ACC112 (cell line): ENCODE data around the gene C1orf105.

Experiments
- H2AFZ ChIP-seq: fragments of 200-600 bp; sonication (generic); one replicate; pipeline ENCODE4 v1.6.0; 2017; ENCODE audit warnings: antibody characterized with exemption, low read length; ENCODE audit not compliant: unreplicated experiment
- H3K27ac ChIP-seq: fragments of 200-600 bp; sonication (generic); 2 replicates; pipeline ENCODE4 v1.5.1; 2014; ENCODE audit warnings: low read depth, mild to moderate bottlenecking, antibody characterized with exemption, low read length, moderate library complexity
- H3K27me3 ChIP-seq: fragments of 200-600 bp; sonication (generic); 2 replicates; pipeline ENCODE4 v1.6.1; 2014; ENCODE audit warnings: mild to moderate bottlenecking, antibody characterized with exemption, low read length, moderate library complexity, mixed read lengths; ENCODE audit not compliant: insufficient read depth
- H3K36me3 ChIP-seq: fragments of 200-600 bp; sonication (generic); 2 replicates; pipeline ENCODE4 v1.6.1; 2016; ENCODE audit warnings: mild to moderate bottlenecking, antibody characterized with exemption, low read length, moderate library complexity, mixed read lengths; ENCODE audit not compliant: insufficient read depth
- H3K4me1 ChIP-seq: fragments of 200-600 bp; sonication (generic); one replicate; pipeline ENCODE4 v1.6.1; 2016; ENCODE audit warnings: low read length, mixed read lengths; ENCODE audit not compliant: insufficient read depth, unreplicated experiment, control insufficient read depth
- H3K4me3 ChIP-seq: fragments of 200-600 bp; sonication (generic); 2 replicates; pipeline ENCODE4 v1.5.1; 2014; ENCODE audit warnings: mild to moderate bottlenecking, low read depth, low read length
- H3K79me2 ChIP-seq: fragments of 200-600 bp; sonication (generic); one replicate; pipeline ENCODE4 v1.6.0; 2016; ENCODE audit warnings: low read length; ENCODE audit not compliant: control insufficient read depth, unreplicated experiment, insufficient read depth

The C1orf105 gene

GRCh38 chr1:172500207-172500606 is 79.7 kb downstream of the C1orf105 start:
- no peaks in the 10 kb centered on the region for H3K4me1 ChIP-seq
- H3K79me2 ChIP-seq = no peaks in the 10 kb centered on the region
- H3K27me3 ChIP-seq = peaks cover 18% of the 10 kb centered on the region
- H2AFZ ChIP-seq = no peak overlapping the region
- no peak overlapping the region for H3K4me3 ChIP-seq
- no peak overlapping the region for H3K27ac ChIP-seq
- no peaks in the 10 kb centered on the region for H3K36me3 ChIP-seq

- no peak overlapping the region for H3K27ac ChIP-seq
- H3K4me3 ChIP-seq = no peak overlapping the region
- no peaks in the 10 kb centered on the region for H3K36me3 ChIP-seq
- no peaks in the 10 kb centered on the region for H3K79me2 ChIP-seq
- no peaks in the 10 kb centered on the region for H3K4me1 ChIP-seq
- no peak overlapping the region for H2AFZ ChIP-seq
- peaks cover 20% of the 10 kb centered on the region for H3K27me3 ChIP-seq
These were observed 87.3 kb downstream of the C1orf105 start for GRCh38 chr1:172507741-172508140.

GRCh38 chr1:172510479-172510878 is 90.0 kb downstream of the C1orf105 start:
- Histone ChIP-seq H3K27ac (no peak overlapping the region), H2AFZ (no peak overlapping the region), H3K27me3 (peaks cover 6% of the 10 kb centered on the region; the same call in 1 of the 2 replicates), H3K4me1 (no peaks in the 10 kb centered on the region), H3K79me2 (no peaks in the 10 kb centered on the region), H3K36me3 (no peaks in the 10 kb centered on the region), H3K4me3 (no peak overlapping the region)

- Histone ChIP-seq H3K27me3 (peaks cover 3% of the 10 kb centered on the region; the same call in 1 of the 2 replicates), H2AFZ (no peak overlapping the region), H3K4me3 (no peak overlapping the region), H3K4me1 (no peaks in the 10 kb centered on the region), H3K27ac (no peak overlapping the region), H3K79me2 (no peaks in the 10 kb centered on the region), H3K36me3 (no peaks in the 10 kb centered on the region)
These were observed 92.1 kb downstream of the C1orf105 start for GRCh38 chr1:172512591-172512990.

GRCh38 chr1:172513479-172513878 is 93.0 kb downstream of the C1orf105 start:
- Histone ChIP-seq H3K79me2 (no peaks in the 10 kb centered on the region), H3K4me3 (no peak overlapping the region), H3K27ac (no peak overlapping the region), H3K4me1 (no peaks in the 10 kb centered on the region), H2AFZ (no peak overlapping the region), H3K27me3 (peaks cover 3% of the 10 kb centered on the region; the same call in 1 of the 2 replicates), H3K36me3 (no peaks in the 10 kb centered on the region)

- Histone ChIP-seq H3K36me3 (no peaks in the 10 kb centered on the region), H3K27me3 (peaks cover 3% of the 10 kb centered on the region; the same call in 1 of the 2 replicates), H3K79me2 (no peaks in the 10 kb centered on the region), H3K27ac (no peak overlapping the region), H3K4me1 (no peaks in the 10 kb centered on the region), H3K4me3 (no peak overlapping the region), H2AFZ (no peak overlapping the region)
These were observed 93.6 kb downstream of the C1orf105 start for GRCh38 chr1:172514108-172514507.

- Histone ChIP-seq H3K27me3 (peaks cover 3% of the 10 kb centered on the region; the same call in 1 of the 2 replicates), H3K36me3 (no peaks in the 10 kb centered on the region), H3K4me3 (no peak overlapping the region), H3K79me2 (no peaks in the 10 kb centered on the region), H3K4me1 (no peaks in the 10 kb centered on the region), H2AFZ (no peak overlapping the region), H3K27ac (no peak overlapping the region)
These were observed 95.0 kb downstream of the C1orf105 start for GRCh38 chr1:172515436-172515835.

- Histone ChIP-seq H3K79me2 (no peaks in the 10 kb centered on the region), H3K27ac (no peak overlapping the region), H3K27me3 (peaks cover 3% of the 10 kb centered on the region; the same call in 1 of the 2 replicates), H3K36me3 (no peaks in the 10 kb centered on the region), H3K4me3 (no peak overlapping the region), H3K4me1 (no peaks in the 10 kb centered on the region), H2AFZ (no peak overlapping the region)
These were observed 95.4 kb downstream of the C1orf105 start for GRCh38 chr1:172515927-172516326.

- no peaks in the 10 kb centered on the region for H3K4me1 ChIP-seq
These were observed 96.6 kb downstream of the C1orf105 start for GRCh38 chr1:172517081-172517480.

GRCh38 chr1:172517545-172517944 is 97.1 kb downstream of the C1orf105 start:
- Histone ChIP-seq H3K27me3 (peaks cover 3% of the 10 kb centered on the region; the same call in 1 of the 2 replicates), H3K36me3 (no peaks in the 10 kb centered on the region), H3K79me2 (no peaks in the 10 kb centered on the region), H3K4me3 (no peak overlapping the region), H2AFZ (no peak overlapping the region), H3K27ac (no peak overlapping the region), H3K4me1 (no peaks in the 10 kb centered on the region)

More at GRCh38 chr1:172517081-172517480, 96.6 kb downstream of the C1orf105 start:
- no peaks in the 10 kb centered on the region for H3K79me2 ChIP-seq
- H3K27ac ChIP-seq = no peak overlapping the region
- H3K4me3 ChIP-seq = no peak overlapping the region
- H3K36me3 ChIP-seq = no peaks in the 10 kb centered on the region
- H2AFZ ChIP-seq = no peak overlapping the region
- H3K27me3 ChIP-seq = peaks cover 3% of the 10 kb centered on the region; the same call in 1 of the 2 replicates
